Left forelimb (tissue), 1 donor: ENCODE measurements around the gene HVCN1.
A peak's percentile ranks its signal among the peaks of the same experiment; 100 is the strongest.

Experiments
- DNase-seq: peaks from one replicate; pipeline ENCODE4 v3.0.0-alpha.2; 2018; ENCODE audit warnings: low spot score

HVCN1 gene

DNA sequence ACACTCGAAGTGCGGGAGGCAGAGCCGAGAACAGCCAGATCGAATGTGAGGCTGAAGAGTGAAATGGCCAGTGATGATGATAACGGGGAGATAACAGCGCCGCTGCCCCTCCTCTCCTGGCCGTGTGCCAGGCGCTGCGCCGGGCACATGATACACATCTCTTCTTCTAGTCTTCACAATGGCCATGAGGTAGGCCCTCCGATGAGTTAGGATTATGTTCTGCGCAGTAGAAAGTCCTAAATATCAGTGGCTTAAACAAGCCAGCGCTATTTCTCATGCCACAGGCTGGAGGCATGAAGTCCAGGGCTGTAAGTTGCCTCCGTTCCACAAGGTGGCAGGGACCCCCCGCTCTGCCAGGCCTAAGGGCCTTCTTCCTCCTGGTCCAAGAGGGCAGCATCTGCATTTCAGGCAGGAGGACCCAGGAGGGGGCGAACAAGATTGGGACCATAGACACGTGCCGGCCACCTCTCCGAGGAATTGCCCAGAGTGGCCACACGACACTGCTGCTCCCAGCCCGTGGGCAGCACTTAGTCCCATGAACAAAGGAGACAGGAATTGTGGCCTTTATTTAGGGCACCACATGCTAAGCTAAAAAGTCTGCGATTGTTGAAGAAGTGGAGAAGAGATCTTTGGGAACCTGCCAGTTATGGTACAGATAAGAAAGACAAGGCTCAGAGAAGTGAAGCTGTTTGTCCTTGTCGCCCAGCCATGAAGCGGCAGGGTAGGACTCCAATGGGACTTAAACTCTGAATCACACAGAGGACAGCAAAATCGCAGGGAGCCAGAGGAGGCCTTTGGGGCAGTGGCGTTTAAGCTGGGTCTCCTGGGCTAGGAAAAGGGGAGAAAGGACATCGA lies 10.9 kb upstream of the HVCN1 start:
- DNase-seq, result peak; percentile 33

DNA sequence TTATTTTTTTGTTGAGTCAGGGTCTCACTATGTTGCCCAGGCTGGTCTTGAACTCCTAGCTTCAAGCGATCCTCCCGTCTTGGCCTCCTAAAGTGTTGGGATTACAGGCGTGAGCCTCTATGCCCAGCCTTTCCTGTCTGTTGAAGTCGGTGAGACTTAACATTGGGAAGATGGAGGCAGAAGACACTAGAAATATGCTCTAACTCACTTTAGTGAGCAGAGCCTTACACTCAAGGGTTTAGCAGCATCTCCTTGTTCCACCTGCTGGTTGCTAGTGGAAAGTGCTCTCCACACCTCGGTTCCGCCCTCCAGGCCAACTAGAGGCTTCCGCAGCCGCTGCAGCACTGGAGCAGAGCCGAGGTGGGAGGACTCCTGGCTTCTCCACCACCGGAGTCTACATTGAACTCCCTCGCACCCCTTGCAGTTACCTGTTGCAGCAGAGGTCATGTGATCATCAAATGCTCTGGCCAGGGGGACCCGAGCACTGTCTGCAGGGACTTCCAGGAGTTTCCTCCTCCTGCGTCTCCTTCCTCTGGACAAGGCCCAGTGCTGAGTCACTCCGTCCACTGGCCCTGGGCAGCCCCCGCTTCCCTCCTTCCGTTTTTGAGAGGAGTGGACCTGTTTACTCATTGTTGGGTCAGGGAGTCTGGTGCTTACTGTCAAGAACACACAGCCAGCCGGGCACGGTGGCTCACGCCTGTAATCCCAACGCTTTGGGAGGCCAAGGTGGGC lies 9.4 kb upstream of the HVCN1 start:
- DNase-seq, result peak; percentile 82

DNA sequence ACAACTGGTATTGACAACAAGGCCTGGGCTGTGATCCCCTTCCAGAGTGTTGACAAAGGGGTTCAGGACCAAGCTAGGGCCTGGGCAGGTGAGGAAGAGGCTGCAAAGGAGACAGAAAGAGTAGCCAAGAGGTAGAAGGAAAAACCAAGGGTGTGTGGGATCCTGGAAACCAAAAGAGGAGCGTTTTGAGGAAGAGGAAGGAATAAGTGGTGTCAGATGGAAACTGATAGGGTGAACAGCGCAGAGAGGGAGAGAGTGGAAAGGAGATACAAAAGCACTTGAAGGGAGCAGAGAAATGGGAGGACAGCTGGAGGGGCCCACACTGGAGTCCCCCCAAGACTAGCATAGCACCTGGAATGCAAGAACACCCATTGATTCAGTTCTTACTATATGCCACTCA lies 8.3 kb upstream of the HVCN1 start:
- no peak for DNase-seq

DNA sequence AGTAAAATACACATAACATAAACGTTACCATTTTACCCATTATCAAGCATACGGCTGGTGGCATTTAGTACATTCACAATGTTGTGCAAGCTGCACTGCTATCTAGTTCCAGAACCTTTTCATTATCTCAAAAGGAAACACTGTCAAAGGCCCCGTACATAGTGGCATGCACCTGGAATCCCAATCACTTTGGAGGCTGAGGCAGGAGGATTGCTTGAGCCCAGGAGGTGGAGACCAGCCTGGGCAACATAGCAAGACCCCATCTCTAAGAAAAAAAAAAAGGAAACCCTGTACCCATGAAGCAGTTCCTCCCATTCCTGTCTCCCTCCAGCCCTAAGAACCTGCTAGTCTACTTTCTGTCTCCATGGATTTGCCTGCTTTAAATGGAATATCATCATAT lies 7.4 kb upstream of the HVCN1 start:
- DNase-seq, result peak; percentile 5

DNA sequence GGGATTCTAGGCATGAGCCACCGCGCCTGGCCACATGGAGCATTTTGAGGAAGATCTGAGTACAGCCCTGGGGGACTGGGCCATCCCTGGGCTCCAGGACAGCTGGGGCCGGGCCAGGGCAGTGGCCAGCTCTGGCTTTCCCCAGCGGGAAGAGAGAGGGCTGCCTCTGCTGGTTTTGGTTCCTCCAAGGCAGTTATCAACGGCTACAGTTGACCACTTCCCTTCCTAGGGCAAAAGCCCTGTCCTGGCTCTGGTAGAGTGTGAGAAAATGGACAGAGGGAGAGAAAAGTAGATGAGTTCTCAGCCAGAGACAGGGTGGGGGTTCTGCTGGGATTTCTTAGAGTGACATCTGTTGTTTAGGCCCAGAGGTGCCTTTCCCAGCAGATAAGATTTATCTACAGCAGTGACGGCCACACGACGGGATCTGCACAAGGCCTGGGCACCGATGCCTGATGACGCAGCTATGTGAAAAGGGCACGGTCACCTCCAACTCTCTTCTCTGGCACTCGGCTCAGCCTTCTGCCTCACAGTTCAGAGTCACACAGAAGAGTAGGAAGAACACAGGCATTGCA lies 5.5 kb upstream of the HVCN1 start:
- DNase-seq, result no peak

DNA sequence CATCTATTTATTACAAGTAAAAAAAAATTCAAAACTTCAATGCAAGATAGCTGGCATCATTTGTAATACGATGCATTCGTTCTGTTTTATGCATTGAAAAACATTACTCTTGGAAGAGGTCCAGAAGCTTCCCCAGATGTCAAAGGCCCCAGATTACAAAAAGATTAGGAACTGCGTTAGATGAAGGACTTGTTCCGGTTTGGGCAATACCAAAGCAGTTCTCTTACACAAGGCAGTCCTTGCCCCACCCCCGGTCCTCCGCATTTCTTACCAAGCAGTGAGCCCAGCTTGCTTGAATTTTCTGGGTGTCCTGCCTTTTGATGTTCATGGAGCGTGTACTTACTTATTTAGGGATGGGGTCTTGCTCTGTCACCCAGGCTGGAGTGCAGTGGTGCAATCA lies 4.8 kb upstream of the HVCN1 start:
- DNase-seq, result no peak

DNA sequence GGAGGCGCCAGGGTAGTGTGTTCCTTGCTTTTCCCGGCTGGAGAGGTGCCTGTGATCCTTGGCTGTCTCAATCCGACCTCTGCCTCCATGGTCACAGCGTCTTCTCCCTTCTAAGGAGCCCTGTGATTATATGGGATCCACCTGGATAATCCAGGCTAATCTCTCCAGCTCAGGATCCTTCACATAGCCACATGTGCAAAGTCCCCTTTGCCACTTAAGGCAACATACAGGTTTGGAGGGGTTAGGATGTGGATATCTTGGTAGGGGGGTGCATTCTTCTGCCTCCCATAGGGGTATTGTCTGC lies 1.2 kb upstream of the HVCN1 start:
- peak; percentile 18 for DNase-seq

DNA sequence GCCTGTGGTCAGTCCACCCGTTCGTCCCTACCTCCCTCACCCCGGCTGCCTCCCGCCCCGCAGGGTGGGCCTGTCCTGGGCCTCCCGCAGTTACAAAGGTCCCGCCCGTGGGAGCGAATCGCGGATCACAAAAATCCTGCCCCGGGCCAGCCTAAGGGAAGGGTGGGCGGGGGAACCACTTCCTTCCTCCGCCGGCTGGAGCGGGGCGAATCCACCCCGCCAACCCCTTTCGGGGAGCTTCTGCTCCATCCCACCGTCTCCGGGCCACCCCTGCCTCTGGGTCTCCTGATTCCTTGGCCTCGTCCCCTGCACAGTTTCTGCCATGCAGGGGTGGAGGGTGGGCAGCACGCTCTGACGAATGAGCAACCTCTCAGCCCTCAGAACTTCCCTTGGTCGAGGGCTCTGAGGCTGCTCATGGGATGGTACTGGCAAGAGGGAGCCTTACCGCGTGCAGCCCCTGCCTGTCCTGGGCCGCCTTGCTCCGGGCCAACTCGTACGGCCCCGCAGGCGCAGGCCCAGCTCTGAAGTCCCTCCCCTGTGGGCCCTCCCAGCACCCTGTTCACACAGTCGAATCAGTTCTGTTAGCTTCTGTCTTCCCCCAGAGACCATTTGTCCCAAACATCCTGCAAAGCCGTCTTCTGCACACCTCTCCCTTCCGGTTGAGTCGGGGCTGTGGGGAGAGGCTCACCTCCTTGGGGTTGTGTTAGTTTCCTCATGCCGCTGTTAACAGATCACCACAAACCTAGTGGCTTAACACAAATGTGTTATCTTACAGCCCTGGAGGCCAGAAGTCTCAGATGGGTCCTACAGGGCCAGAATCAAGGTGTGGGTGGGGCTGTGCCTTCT lies 589 bp upstream of the HVCN1 start:
- peak; percentile 83 for DNase-seq

DNA sequence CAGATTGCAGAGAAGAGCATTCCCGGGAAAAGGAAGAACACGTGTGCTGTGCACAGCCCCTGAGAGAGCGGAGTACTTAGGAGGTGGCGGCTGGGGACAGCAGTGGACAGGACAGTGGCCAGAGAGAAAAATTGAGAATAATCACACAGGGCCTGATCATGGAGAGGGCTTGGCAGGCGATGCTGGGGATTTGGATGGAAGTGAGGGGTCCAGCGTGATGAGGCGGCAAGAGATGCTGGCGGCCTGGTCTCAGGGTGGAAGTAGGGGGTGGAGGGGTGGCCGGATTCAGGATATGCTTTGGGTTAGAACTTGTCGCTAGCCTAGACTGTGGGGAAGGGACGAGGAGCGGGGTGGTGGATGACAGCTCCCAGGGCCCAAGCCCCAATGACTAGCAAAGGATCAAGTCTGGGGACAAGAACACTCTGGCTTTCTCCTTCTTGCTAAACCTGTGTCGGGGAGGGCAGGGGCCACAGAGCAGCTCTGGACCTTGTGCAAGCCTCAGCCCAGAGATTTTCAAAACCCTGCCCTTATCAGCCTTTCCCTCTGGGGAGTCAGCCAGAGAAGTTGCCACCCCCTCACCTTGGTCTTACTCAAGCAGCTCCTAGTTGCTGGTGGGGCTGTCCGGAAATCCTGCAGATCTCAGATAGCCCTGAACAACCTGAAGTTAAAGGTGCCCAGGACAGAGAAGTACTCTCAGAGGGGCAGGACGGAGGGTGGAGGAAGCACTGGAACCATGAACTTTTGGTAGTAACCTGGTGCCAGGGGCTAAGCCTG lies 1.3 kb downstream of the HVCN1 start:
- DNase-seq, result no peak

DNA sequence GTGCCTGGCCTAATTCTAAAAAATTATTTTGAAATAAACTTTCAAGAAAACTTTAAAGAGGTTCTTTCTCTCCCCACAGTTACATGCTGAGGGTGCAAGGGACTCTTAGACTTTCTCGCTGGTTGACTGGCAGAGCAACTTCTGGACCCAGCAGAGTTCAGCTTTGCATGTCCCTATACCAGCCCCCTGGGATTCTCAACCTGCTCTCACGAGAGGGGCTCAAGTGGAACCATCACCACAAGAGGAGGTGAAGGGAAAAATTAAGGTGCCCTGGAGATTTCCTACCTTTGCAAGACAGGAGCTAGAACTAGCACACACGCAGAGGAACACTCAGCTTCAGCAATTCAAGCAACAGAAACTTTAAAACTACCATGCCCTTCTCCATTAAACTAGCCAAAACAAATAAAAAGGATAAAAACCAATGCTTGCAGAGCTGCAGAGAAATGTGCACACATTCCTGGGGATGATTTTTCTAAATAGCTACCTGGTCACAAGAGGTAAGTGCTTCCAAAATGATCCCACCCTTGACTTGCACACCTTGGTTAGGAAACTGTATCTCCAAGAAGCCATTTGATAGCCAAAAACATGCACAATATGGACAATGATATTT lies 2.5 kb downstream of the HVCN1 start:
- no peak for DNase-seq

DNA sequence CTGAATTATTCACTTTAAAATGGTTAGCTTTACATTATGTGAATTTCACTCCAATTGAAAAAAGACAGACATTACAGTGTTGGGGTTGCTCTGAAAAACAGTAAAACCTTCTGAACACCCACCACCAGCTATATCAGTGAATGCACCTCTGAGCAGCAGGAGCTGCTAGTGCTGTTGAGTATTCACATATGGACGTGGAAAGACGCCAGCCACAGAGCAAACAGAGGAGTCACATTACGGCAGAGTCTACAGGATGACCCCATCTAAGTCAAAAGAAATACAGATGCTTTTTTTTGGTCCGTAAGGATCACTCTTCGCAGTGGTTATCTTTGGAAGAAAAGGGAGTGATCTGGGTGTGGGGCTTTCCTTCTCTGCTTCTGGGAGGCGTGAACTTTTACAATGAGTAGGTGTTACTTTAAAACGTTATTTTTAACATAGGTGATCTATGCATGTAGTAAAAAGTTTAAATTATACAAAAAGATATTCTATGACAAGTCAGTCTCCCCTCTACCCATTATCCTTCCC lies 4.5 kb downstream of the HVCN1 start:
- DNase-seq, result no peak

DNA sequence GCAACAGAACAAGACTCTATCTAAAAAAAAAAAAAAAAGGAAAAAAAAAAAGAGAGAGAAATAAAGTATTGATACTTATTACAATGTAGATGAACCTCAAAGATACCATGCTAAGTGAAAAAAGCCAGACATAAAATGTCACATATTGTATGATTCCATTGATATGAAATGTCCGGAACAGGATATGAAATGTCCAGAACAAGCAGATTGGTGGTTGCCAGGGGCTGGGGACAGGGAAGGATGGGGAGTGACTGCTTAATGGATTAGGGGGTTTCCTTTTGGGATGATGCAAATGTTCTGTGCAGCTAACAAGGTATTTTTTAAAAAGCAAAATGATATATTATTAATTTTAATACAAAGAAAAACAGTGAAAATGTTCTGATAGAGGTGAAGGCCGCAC lies 5.0 kb downstream of the HVCN1 start:
- DNase-seq, result no peak

DNA sequence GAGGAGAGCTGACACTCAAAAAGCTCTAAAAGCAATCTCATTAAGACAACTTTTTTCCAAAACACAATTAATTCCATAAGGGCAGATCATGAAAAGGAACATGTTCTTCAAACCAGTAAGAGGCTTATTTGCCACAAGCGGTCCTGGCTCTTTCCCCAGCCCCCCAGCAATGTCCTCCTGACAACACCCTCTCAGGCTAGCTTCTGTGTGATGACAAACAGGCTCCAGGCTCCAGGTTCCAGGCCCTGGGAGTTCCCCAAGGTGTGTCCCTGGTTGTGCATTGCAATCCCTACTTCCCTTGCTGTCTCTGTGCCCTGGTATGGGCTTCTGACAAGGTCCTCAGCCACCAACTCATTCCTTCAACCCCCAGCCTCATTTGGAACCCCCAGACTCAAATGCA lies 8.9 kb downstream of the HVCN1 start:
- DNase-seq, result no peak

DNA sequence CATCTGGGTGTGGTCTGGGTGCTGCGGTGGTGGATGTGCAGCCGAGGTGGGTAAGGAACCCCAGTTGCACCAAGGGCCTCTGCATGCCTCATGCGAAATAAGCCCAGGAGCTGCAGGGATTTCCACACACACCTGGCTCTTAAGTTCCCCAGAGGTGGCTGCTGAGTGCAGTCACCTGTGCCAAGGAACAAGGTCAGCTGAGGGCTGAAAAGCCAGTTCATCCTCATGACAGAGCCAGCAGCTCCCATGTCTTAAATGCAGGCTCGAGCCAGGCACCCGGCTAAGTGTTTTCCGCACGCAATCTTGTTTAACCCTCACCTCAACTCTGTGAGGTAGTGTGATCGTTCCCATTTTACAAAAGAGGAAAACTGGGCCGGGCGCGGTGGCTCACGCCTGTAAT lies 9.7 kb downstream of the HVCN1 start:
- DNase-seq, result no peak

DNA sequence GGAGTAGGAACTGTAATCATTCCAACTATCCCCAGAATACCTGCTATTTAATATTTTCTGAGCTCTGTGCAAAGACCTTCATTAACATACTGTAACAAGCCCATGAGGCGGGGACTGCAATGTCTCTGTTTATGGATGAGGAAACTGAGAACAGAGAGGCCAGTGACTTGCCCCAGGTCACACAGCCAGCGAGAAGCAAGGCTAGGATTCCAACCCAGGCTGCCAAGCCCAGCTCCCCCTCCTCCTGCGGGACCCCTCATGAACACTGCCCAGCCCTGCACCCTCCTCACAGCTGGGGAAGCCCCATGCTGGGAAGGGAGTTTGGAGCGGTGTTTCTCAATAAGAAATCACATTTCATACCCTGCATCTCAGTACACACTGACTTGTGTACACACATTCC lies 10.9 kb downstream of the HVCN1 start:
- no peak for DNase-seq

DNA sequence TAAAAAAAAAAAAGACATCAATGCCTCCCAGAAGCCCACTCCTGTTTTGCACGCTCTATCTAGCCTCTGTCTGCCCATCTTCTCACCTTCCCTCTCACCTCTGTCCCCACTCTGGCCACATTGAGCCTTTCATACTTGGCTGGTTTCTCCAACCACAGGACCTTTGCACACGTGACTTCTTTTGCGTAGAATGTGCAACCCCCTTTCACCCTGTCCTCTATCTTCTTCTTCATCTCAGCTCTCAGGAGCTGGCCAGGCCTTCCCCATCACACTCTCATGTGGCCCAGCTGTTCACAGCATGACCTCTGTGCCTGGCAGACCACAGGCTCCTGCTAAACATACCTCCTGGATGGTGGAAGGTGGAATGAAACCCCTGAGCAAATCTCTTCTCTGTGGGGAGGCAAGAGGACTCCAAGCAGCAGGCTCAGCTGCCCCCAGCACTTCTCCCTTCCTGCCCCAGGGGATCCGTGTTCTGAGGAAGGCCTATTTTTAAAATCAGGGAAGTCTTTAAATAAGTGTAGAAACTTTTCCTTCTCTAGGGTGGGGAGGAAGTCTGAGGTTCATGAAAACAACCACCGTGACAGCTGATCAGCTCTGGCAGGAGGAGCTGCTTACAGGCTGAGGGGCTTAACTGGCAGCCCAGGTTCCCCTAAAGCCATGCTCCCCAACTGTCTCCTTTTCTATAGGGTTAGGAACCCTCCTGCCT lies 11.6 kb downstream of the HVCN1 start:
- no peak for DNase-seq

DNA sequence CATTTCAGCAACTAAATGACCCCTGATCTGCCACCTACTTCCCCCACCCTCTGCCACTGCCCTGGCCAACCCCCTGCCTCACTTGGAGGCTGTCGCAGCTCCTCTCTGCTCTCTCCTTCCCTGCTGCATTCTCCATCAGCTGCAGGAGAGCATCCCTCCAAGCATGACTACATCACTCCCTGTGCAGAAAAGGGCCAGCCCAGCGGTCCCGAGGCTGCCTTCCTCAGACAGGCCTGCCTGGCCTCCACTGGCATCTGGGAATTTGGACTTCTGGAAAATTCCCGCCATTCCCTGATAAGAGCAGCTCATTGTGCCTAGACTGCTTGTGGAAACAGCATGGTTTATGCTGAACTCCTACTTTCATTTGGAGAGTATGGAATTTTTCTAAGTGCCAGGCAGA lies 12.7 kb downstream of the HVCN1 start:
- DNase-seq, result no peak

DNA sequence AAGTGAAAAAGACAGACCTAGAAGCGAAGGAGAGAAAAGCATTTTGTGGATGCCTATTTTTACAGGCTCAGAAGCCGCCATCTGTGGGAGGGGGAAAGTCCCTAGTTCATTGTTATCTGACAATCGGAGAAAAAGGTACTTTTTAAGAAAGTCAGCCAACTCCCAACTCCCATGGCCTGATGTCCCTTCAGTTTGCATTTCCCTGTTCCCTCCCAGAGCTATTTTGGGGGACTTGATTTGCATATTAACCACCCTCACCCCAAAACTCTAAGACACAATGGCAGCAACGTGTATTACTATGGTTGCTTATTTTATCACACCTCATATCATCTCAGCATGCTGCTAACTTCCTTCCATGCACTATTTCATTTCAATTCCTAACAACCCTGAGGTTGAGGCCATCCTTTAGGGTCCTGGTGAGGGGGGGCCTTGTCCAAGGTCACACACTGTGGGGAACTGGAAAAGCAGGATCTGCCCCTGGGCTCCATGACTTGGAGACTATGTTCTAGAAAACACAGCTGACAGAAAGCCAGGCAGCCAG lies 18.7 kb downstream of the HVCN1 start:
- DNase-seq, result no peak

DNA sequence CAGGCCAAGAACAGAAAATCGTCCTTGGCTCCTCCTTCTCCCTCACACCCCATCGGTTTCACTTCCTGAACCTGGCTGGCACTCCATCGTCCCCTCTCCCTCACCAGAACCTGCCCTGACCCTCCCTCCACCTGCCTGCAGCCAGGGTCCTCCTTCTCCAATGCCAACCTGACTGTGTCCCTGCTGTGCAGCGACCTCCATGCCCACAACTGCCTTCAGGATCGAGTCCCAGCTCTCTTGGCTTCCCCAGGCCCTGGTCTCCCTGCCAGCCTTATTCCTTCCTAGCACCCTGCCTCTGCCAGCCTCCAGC lies 19.8 kb downstream of the HVCN1 start:
- DNase-seq, result no peak

DNA sequence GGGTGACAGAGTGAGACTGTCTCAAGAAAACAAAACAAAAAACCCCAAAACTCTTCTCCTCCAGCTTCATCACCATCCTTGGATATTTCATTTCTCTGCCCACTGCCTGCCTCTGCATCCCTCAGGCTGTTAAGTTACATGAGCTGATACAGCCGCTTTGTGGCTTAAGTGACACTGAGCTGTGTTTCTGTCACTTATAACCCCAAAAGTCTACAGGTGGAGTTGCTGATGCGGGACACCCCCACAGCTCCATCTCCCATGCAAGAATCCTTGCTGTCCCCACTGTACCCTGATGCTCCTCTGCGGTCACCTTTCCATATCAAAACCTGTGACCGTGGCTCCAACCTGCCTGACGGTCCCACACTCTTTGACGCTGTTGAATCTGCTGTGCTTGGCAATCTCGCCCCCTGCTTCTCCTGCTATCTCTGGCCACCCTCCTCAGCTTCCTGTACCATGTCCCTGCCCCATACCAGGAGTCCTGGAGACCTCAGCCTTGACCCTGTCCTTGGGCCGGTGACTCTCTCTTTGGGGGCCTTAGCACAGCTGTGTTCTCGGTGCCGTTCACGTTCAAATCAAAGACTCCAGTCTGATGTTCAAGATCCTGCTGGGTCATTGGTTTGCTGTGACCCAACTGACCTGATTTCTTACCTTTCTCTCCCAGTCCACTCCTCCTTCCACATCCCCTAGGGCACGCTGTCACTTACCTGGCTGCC lies 20.3 kb downstream of the HVCN1 start:
- no peak for DNase-seq
